OCI-LY3 (cell line): ENCODE data around the gene DOCK1.

Experiments
- CTCF ChIP-seq: fragments of 200-600, 300-600 bp; sonication (generic); IDR thresholded peaks from 2 replicates; pipeline ENCODE4 v1.5.1; 2014; ENCODE audit warnings: antibody characterized with exemption, low read length, low read depth
- EZH2phosphoT487 ChIP-seq: fragments of 200-600 bp; shearing (Covaris generic); IDR thresholded peaks from 2 replicates; pipeline ENCODE4 v1.6.1; 2018; ENCODE audit warnings: antibody characterized with exemption, mixed run types, low read depth

- TF ChIP-seq CTCF = no peak
- no peak for TF ChIP-seq EZH2phosphoT487
These were observed 547.3 kb downstream of the DOCK1 start for GRCh38 chr10:127452568-127452967.
